GM21717 (cell line): Measurements from ENCODE around the gene INAVA.
"Not testable (repeated sequence)": the region's sequence is repeated elsewhere in the genome, so short reads cannot be mapped to it uniquely, and the experiment has no call there.

Experiments
- ATAC-seq: cut with Tn5 transposase; IDR thresholded peaks from one replicate; pipeline ENCODE4 v1.9.1; 2021; ENCODE audit warnings: mild to moderate bottlenecking, moderate library complexity; ENCODE audit not compliant: unreplicated experiment

INAVA gene

GRCh38 chr1:200960236-200960947 is 65.7 kb downstream of the INAVA start:
- no peak for ATAC-seq

- no peak for ATAC-seq
These were observed 66.2 kb downstream of the INAVA start for GRCh38 chr1:200960948-200961340.

GRCh38 chr1:200962151-200962550 is 67.5 kb downstream of the INAVA start:
- not testable (repeated sequence) for ATAC-seq

GRCh38 chr1:200962631-200963030 is 67.9 kb downstream of the INAVA start:
- ATAC-seq, result no peak

GRCh38 chr1:200963076-200963475 is 68.4 kb downstream of the INAVA start:
- ATAC-seq, result no peak

GRCh38 chr1:200963888-200964287 is 69.2 kb downstream of the INAVA start:
- not testable (repeated sequence) for ATAC-seq
